ENCODE measurements around the gene BMPR1B.
"Not testable (repeated sequence)": the region's sequence is repeated elsewhere in the genome, so short reads cannot be mapped to it uniquely, and the experiment has no call there.

The BMPR1B gene

DNA sequence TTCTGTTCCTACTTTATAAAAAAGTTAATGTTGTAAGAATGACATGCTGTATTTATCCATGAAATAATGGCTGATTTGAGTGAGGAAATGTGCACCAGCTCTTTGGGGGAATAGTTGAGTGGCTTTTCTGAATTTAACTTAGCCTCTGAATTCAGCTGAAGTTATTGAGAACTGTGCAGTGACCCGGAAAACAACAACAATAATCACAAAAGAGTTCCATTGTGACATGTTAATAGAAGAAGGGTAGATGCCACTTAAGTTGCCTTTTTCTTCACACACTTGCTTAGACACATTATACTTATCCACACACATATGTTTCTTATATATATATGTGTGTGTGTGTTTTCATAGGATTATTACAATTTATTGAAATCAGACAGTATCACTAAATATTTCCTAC, 301.2 kb downstream of the BMPR1B start:
- H3K4me3 ChIP-seq (ENCODE audit: low read depth, low read length): no peak overlapping the region
- H3K27me3 ChIP-seq (ENCODE audit: insufficient read depth, low read depth, severe bottlenecking): no peaks in the 10 kb centered on the region
- TF ChIP-seq, protein P1, sequence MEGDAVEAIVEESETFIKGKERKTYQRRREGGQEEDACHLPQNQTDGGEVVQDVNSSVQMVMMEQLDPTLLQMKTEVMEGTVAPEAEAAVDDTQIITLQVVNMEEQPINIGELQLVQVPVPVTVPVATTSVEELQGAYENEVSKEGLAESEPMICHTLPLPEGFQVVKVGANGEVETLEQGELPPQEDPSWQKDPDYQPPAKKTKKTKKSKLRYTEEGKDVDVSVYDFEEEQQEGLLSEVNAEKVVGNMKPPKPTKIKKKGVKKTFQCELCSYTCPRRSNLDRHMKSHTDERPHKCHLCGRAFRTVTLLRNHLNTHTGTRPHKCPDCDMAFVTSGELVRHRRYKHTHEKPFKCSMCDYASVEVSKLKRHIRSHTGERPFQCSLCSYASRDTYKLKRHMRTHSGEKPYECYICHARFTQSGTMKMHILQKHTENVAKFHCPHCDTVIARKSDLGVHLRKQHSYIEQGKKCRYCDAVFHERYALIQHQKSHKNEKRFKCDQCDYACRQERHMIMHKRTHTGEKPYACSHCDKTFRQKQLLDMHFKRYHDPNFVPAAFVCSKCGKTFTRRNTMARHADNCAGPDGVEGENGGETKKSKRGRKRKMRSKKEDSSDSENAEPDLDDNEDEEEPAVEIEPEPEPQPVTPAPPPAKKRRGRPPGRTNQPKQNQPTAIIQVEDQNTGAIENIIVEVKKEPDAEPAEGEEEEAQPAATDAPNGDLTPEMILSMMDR (IDR thresholded peaks at IDR 0.05; ENCODE audit: low read depth, low read length): no peak
- no peaks in the 10 kb centered on the region for H3K9me3 ChIP-seq (ENCODE audit: severe bottlenecking)
- no peak for DNase-seq
- no peaks in the 10 kb centered on the region for H3K36me3 ChIP-seq
- H3K27ac ChIP-seq: no peak overlapping the region

DNA sequence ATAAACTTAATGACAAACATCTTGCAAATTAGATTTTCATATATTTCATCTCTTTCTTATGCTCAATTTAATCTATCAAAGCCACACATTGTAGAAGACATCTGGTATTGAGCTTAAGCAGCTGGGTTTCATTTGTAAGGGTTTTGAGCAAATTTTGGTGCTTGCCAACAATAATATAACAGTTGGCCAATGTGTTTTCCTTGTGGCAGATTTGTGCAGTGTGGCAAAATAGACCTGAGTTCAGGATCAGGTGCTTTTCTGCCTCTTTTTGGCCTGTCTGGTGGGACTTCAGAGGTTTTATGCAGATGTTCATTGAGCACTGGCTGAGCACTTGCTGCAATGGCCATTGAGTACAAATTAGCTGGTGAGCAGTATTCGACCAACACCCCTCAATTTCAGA, 301.9 kb downstream of the BMPR1B start:
- DNase-seq: no peak
- H3K36me3 ChIP-seq: no peaks in the 10 kb centered on the region
- no peaks in the 10 kb centered on the region for H3K27me3 ChIP-seq (ENCODE audit: insufficient read depth, low read depth, severe bottlenecking)
- H3K27ac ChIP-seq: no peak overlapping the region
- no peaks in the 10 kb centered on the region for H3K9me3 ChIP-seq (ENCODE audit: severe bottlenecking)
- H3K4me3 ChIP-seq (ENCODE audit: low read depth, low read length): no peak overlapping the region
- TF ChIP-seq, protein P1 (IDR thresholded peaks at IDR 0.05; ENCODE audit: low read depth, low read length): no peak

DNA sequence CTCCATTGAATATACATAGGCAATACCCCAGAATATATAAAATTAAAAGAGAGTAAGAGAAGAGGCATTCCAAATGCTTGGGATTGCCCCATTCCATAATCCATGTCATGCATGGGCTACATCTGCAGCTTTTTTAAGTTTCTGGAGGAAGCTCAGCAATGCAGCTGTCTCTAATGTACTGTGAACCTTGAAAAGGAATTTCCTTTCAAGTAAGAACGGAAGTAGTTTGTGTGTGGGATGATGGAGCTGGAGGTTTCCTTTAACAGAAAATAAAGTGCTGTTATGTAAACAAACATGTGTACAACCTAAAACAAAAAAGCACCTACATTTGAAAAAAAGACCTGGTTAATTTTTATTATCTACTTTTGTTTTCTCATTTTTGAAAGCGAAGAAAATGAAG, 303.5 kb downstream of the BMPR1B start:
- H3K27ac ChIP-seq: no peak overlapping the region
- H3K36me3 ChIP-seq: no peaks in the 10 kb centered on the region
- DNase-seq: no peak
- no peak overlapping the region for H3K4me3 ChIP-seq (ENCODE audit: low read depth, low read length)
- TF ChIP-seq, protein P1 (IDR thresholded peaks at IDR 0.05; ENCODE audit: low read depth, low read length): no peak
- no peaks in the 10 kb centered on the region for H3K9me3 ChIP-seq (ENCODE audit: severe bottlenecking)
- no peaks in the 10 kb centered on the region for H3K27me3 ChIP-seq (ENCODE audit: insufficient read depth, low read depth, severe bottlenecking)

DNA sequence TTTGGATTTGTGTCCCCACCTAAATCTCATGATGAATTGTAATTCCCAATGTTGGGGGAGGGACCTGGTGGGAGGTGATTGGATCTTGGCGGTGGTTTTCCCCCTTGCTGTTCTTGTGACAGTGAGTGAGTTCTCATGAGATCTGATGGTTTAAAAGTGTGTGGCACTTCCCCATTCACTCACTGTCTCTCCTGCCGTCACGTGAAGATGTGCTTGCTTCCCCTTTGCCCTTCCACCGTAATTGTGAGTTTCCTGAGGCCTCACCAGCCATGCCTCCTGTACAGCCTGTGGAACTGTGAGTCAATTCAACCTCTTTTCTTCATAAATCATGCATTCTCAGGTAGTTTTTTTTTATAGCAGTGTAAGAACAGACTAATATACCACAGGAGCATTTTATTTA, 304.0 kb downstream of the BMPR1B start:
- H3K36me3 ChIP-seq; H3K27me3 ChIP-seq (ENCODE audit: insufficient read depth, low read depth, severe bottlenecking); H3K4me3 ChIP-seq (ENCODE audit: low read depth, low read length); H3K9me3 ChIP-seq (ENCODE audit: severe bottlenecking); DNase-seq; H3K27ac ChIP-seq: not testable (repeated sequence)

DNA sequence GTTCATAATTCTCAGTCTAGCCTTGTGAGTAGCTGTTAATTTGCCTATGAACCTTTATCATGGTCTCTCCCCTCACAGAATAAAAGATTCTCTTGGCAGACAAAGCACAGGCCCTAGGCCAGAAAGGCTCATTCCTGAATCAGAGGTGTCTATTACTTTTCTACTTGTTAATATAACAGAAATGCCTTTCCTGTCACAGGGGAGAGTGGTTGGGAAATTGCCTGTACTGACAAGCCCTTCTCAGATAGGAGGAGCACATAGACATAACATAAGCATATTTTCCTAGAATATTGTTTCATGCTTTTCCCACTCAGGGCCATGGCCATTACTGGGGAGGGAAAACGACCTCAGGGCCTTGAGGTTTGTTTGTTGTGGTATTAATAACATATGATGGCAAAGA, 308.3 kb downstream of the BMPR1B start:
- H3K27me3 ChIP-seq (ENCODE audit: insufficient read depth, low read depth, severe bottlenecking): no peaks in the 10 kb centered on the region
- TF ChIP-seq, protein P1 (IDR thresholded peaks at IDR 0.05; ENCODE audit: low read depth, low read length): no peak
- H3K36me3 ChIP-seq: no peaks in the 10 kb centered on the region
- H3K27ac ChIP-seq: no peak overlapping the region
- no peak overlapping the region for H3K4me3 ChIP-seq (ENCODE audit: low read depth, low read length)
- DNase-seq: no peak
- H3K9me3 ChIP-seq (ENCODE audit: severe bottlenecking): no peaks in the 10 kb centered on the region

DNA sequence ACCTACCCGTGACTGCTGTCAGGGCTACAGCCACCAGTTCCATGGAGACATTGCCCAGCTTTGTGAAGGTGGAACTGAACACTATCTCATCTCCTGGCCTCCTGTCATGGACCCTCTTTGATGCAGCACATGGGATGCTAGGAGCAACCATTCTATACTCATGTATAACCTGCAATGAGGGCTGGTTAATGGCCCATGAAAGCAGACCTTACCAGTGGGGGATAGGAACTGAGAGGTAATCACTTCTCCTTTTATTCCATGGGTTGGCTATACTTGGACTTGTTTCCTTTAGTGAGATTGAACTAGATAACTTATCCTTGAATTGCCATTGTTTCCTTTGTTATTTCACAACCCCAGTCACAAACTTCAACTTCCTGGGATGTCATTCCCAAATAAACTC, 310.6 kb downstream of the BMPR1B start:
- H3K9me3 ChIP-seq (ENCODE audit: severe bottlenecking): no peaks in the 10 kb centered on the region
- TF ChIP-seq, protein P1 (IDR thresholded peaks at IDR 0.05; ENCODE audit: low read depth, low read length): no peak
- H3K4me3 ChIP-seq (ENCODE audit: low read depth, low read length): no peak overlapping the region
- H3K27ac ChIP-seq: no peak overlapping the region
- H3K27me3 ChIP-seq (ENCODE audit: insufficient read depth, low read depth, severe bottlenecking): no peaks in the 10 kb centered on the region
- H3K36me3 ChIP-seq: no peaks in the 10 kb centered on the region
- no peak for DNase-seq

All from WERI-Rb-1 (cell line).